Activated CD4-positive, alpha-beta T cell treated with anti-CD3 and anti-CD28 coated beads, Interleukin-2, amount 50 U/mL, for 1 hour (primary cell): ENCODE data around the gene TBCK.
"Not testable (repeated sequence)": the region's sequence is repeated elsewhere in the genome, so short reads cannot be mapped to it uniquely, and the experiment has no call there.

Experiments used
- DNase-seq: peaks from one replicate; pipeline ENCODE4 v3.0.0-alpha.2; 2020

Gene TBCK

DNA sequence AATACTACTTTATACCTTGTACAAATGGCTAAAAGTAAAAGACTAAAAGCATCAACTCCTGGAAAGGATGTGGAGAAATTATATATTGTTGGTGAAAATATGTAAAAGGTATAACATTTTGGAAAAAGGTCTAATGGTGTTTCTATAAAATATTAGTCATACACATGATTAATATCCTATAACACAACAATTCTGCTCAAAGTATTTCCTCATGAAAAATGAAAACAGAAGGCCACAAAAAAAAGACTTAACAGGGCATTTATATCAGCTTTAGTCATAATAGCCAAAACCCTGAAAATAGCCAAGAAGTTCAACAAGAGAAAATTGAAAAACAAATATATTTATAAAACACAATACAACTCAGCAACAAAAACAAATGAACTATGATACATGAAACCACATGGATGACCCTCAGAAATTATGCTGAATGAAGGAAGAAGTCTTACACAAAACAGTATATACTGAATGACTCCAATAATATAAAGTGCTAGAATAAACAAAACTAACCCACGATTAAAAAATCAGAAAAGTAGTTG lies 38.8 kb downstream of the TBCK start:
- no peak for DNase-seq

DNA sequence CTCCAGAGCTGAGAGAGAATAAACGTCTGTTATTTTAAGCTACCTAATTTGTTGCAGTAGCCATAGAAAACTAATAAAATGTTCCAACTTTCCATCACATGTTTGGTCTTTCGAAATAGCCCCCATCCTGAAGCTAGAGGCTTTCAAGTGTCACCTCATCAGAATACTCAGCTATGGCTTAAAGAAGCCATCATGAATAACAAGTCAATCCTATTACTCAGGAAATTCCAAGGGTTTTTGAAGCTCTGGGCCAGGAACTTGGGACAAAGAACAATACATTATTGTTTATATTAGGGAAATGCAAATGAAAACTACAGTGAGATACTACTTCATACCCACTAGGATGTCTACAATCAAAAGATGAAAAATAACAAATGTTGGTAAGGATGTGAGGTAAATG lies 42.2 kb downstream of the TBCK start:
- no peak for DNase-seq

DNA sequence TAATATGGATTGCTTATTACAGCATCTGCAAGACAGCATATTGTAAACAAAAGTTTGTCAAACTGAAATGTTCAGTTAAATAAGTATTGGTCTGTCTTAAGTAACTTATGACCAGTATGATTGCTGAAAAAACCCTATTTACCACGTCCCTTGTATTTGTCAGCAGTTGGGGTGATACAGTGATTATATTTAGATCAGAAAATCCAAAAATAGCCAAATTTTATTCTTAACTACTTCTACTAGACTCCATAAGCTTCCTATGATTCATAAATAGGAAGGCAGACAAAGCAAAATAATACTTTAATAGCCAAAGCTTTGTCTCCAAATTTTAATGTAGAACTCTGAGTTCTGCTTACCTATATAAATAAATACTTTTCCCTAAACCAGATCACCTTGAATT lies 45.3 kb downstream of the TBCK start:
- DNase-seq: no peak

DNA sequence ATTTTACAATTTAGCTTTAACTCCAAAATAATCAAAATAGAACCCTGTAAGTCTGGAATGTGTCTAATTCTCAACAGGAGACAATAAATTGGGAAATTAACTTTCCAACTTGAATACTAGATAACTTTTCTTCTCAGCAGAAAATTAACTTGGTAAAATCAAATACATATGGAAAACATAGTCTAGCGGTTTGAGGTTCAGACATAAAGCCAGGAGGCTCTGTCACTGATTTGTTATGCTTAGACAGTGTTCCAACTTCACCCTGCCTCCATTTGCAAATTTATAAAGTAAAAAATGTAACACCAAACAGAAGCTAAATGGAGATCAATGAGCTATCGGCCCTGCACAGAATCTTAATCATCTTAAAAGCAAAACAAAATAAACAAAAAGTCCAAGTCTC lies 46.3 kb downstream of the TBCK start:
- DNase-seq: no peak

DNA sequence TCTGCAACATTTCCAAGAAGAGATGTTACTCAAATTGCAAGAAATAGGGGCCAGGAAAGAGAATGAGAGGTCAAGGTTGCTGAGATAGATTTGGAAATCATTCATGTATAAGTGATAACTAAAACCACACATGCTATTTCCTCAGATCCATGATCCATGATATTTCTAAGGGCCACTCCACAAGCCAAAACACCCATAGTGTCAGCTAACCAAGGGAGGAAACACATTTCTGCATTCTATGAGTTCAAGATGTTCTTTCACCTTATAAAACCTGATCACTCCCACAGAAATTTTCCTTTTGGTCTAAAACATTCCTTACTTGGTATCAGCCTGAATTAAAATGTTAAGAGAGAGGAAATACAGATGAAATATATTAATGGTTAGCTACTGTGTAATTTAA lies 47.2 kb downstream of the TBCK start:
- DNase-seq: no peak

DNA sequence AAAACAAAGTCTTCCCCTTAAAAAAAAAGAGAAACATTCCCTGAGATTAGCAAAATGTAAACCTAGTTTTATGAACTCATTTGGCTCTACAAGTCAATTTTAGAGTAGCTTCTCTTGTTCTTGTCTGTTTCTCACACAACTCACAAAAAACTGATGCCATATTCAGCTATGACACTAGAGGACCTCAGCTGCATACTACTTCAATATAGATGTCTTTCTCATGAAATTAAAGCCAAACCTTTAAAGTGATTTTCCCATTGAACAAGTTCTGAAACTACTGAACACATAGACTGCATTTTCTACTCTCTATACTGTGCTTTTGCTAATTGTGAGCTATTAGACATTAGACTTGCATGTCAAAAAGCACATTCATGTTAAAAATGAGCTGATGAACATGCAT lies 49.8 kb downstream of the TBCK start:
- DNase-seq: no peak

DNA sequence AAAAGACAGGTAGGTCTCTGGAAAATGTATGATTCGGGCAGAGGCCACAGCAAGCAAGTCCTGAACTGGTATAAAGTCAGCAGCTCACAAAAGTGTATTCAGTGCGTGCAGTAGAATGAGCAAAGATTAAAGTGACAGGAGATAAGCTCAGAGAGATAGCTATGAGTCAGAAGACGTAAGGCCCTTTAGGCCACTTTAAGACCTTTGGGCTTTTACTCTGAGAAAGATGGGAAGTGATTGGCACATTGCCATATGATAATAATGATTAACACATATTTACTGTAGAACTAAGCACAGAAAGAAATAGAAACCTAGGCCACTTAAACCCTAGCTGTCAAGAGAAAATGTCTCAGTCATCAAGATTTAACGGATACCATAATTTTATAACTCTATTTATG lies 51.7 kb downstream of the TBCK start:
- DNase-seq: no peak

DNA sequence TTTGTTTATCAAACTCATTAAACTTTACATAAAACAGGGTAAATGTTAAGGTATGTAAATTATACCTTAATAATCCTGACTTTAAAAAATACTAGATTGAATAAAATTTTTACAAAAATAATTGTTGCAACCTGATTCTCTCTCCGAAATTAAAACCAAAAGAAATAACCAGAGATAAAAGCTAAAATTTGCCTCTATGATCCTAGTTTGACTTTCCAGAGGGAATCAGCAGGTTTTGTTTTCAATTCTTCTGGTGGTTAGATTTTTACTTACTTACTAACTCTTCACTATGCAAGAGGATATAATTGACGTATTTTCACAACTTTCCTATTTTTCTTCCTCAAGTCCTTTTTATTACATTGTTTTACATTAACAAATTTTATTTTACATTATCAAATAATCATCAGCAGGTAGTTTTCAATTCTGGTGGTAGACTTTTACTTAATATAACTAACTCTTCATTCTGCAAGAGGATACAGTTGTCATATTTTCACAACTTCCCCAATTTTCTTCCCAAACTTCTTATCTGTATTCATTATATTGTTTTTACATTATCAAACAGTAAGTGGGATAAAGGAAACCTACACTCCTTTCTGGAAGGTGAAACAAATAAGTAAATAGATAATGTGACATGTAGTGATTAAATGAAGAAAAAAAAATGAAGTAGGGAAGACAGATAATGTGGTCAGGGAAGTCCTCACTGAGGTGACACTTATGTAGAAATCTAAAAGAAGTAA lies 52.2 kb downstream of the TBCK start:
- no peak for DNase-seq

DNA sequence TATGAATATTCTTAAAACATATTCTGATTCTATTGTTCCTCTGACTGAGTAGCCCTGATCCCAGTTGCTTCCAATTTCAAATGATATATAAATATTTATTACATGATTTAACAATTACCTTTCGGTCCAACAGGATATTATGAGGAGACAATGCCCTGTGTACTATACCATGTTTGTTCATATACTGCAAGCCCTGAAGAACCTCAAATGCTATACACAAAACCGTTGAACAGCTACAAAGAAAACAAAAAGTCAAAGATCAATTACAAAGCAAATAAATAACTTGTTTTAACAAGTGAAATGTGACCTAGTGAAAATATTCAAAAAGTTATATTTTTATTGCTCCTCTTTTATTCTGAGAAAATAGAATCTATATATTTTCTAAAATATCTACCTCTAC lies 54.0 kb downstream of the TBCK start:
- no peak for DNase-seq

DNA sequence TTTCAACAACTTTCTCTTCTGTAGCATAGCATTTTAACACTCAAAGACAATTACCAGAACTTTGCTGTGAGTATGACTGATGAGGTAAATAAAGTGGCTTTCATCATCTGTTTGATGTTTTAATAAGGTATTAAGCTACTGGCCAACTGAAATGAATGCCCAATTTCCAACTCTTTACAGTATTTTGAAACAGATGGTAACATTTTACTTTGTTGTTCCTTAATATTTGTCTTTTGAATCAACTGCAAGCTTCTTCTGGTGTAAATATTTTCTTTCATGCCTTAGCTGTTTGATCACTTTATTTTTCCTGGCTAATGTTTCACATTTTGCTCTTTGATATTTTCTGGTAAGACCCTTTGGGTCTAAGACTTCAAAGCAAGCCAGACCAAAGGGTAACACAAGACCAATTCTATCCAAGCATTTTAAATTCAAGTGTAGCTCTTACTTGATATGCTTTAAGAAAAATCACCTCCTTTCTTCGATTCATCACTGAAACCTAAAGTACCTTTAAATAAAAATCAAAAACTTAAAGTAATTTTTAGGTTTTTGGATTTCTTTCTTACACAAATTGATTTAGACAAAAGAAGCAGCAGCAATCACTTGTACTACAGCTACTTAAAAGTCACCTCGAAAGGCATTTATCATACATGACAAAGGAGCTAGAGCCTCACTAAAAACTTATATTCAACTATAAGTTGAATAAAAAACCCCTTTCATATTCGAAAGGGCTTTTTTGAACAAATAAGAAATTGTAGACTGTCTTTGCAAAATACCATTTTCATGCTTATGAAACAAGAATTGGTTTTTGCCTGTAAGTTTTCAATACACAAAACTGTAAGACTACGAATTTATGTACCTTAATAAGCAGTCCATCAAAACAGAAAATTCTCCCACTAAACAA lies 57.6 kb downstream of the TBCK start:
- no peak for DNase-seq

DNA sequence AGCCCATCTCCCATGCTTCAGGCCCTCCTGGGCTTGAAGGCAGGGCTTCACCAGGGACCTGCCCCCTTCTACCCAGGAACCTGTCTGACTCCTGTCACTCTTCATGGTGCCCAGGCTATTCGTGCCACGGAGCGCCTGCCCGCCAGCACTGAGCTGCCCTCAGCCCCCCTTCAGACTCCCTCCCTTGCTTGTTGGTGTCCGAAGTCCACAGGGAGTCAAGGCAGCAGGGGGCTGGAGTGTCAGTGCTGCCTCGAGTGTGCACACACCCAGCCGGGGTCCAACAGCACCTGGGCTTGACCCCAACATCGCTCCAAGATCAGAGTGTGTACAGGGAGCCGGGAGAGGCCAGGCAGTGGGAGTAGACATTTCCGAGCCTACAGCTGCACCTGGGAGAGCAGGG lies 59.8 kb downstream of the TBCK start:
- DNase-seq: no peak

DNA sequence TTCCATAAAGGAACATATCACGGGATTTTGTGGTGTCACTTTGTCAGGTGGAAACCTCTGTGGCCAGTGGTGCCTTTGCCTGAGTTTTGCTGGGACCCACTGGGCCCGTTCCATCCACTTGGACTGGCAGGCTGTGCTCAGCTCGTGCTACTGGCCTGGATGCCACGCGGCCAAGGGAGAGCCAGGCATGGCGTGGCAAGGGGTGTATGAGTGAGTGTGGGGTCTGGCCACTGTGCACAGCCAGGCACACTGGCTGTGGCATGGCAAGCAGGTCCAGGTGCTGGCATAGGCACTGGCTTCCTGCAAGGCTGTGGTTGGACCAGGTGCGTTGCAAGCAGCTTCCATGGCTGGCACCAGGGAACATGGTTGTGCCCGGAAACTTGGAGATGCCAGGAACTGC lies 60.8 kb downstream of the TBCK start:
- DNase-seq: no peak

DNA sequence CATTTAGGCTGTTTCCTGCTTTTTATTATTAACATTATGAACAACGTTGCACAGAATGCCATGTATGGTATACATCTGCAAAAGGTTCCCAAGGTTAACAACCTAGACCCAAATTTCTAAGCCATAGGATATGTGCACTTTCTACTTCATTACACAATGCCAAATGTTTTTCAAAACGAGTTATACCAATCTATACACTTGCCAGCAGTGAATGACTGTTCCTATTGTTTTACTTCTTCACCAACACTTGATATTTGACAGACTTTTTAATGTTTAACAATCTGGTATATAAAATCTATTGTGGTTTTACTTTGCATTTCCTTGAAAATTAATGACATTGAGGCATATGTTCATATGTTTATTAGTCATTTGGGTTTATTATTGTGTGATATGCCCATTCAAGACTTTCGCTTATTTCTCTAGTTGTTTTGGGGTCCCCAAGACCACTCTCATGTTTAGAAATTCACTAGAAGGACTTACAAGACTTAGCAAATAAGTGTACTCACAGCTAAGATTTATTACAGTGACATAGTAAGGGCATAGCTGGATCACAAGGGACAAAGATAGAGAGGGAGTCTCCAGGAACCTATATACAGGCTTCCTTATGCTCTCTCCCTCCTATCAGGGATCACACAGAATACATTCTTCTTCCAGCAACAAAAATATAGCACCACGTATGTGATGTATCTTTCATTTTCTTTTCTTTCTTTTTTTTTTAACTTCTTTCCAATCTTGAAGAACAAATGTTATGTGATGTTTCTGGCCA lies 62.5 kb downstream of the TBCK start:
- no peak for DNase-seq

DNA sequence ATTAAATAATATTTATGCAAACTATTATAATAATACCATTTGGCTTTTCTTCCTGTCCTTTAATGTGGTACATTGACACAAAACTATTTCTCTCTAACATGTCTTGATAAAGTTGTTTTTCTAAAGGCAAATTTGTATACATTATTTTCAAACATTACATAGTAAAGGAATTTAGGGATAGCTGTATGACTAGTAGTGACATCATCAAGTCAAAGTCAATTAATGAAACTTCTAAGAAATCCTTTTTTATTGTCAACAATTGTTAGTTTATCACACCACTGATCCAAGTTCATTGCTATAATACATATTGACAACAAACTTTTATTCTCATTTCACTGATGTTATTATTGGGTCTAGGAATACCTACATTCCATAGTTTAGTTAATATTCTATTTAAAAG lies 68.4 kb downstream of the TBCK start:
- DNase-seq: no peak

DNA sequence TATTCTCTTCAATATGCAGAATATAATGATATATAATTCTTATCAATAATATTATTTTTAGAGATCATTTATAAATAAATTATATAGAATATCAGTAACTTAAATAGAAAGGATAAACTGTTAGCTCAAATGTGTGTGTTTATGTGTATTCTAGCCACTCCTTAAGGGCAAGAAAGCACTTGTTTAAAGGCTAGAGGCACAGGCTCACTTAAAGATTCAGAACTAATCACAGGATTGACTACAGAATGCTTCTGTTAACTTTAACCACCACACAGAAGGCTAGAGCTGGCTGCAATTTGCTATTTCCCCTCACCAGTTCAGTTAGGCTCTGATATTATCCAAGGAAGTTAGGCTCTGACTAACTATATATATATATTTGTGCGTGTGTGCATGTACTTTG lies 69.6 kb downstream of the TBCK start:
- DNase-seq: no peak

DNA sequence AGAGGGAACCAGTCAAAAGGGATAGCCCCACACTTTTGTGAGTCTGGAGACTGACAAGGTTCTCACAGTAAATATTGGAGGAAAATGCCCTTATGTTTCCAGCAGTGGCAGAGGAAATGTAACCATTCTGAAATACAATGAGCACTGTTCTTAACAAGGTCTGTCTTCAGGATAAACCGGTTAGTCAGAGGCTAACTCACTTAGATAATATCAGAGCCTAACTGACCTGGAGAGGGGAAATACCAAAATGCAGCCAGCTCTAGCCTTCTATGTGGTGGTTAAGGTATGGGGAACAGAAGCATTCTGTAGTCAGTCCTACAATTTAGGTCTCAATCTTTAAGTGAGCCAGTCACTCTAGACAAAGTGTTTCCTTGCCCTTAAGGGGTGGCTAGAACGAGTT lies 70.8 kb downstream of the TBCK start:
- no peak for DNase-seq

DNA sequence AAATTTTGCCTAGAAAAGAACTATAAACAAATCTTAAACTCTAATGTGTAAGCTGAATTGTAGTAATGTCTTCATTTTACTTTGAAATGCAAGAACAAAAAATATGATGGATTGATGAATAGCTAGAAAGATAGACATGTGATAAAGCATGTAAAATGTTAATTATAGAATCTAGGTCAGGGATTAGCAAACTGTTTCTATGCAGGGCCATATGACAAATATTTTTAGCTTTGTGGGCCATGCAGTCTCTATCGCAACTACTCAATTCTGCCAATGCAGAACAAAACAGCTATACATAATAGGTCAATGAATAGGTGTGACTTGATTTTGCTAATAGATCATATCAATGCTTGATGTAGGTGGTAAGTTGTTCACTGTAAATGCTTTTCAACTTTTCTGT lies 75.3 kb downstream of the TBCK start:
- DNase-seq: no peak

DNA sequence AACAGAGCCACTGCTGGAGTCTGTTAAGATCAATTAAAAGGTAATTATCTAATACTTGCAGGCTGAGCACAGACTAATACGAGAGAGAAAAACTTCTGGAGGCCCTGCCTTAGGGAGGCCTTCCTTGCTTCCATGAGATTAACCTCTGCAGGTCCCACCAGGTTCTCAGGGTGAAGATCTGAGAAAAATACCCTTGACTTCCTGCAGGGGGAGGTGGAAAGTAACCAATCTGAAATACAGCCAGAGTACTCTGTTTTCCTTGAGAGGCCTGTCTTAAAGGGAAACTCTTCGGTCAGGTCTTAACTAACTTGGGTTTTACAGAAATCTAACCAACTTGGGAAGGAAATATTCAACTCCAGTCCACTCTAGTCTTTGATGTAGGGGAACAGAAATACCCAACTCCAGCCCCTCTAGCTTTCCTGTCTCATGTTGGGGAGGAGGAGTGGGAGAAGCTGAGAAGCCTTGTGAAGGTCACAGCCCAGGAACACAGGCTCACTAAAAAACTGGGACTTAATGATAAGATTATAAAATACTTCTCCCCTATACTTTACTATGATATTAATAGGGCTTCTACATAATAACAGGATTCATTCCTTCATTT lies 77.1 kb downstream of the TBCK start:
- DNase-seq: no peak

DNA sequence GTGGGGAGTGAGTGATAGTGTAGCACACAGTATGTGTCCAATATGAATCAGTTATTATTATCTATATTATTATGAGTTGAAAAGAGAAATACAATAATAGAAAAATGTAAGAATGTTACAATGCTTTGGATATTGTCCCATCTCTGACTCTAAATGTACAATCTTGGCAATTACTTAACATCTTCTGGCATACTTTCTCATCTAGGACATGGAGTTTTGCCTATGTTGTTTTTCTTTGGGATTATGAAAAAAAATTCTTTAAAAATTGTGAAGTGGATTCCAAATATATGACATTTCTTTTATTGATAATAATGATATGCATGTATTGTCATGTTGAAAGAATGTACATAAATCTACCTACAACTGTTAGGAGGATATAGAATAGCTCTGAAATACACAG lies 84.1 kb downstream of the TBCK start:
- DNase-seq: no peak

DNA sequence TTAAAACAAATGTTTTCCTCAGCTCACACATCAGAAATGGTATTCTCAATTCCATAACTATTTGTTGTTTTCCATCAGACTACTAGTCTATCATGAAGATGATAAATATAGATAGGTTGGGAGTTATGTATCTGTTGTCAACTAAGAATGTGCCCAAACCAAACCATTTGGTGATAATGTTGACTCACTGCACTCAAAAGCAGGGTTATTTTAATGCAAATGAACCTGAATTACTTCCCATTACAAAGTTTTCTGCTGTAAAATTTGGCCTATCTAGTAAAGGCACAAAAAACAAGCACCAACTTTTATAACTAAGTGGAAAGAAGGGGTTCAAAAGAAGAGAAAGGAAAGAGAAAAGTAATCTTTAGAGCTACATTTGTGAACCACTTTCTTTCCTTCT lies 93.5 kb downstream of the TBCK start:
- DNase-seq: no peak

DNA sequence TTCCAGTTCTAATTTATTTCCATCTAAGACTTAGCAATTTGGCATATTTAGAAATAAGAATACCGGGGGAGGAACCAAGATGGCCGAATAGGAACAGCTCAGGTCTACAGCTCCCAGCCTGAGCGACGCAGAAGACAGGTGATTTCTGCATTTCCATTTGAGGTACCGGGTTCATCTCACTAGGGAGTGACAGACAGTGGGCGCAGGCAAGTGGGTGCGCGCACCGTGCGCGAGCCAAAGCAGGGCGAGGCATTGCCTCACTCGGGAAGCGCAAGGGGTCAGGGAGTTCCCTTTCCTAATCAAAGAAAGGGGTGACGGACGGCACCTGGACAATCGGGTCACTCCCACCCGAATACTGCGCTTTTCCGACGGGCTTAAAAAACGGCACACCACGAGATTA lies 102.7 kb downstream of the TBCK start:
- not testable (repeated sequence) for DNase-seq

DNA sequence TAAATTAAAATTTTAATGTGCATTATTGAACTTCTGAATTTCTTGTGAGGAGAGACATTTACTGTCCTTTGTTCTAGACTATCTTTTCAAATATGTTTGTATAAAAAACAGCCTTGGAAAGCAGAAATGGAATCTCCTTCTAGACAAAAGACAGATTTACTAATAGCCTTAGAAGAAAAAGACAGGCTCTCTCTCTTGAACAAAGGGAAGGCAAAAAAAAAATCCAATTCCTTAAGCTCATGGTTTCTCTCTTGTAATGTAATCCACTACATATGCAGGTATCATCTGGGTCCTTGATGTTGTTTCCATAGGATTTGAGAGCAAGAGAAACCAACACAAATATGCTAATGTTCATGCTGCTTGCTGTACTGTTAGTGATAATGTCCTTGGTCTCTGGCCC lies 106.0 kb downstream of the TBCK start:
- no peak for DNase-seq
